ENCODE results near the gene ZNF618. TPM values are rescaled to one million over a fixed set of nuclear protein-coding genes. Genes with fewer than 3 reads are reported as not detected.

Gene ZNF618
- total RNA-seq, 1 donor from 2014 or later, result 4.7 TPM

DNA sequence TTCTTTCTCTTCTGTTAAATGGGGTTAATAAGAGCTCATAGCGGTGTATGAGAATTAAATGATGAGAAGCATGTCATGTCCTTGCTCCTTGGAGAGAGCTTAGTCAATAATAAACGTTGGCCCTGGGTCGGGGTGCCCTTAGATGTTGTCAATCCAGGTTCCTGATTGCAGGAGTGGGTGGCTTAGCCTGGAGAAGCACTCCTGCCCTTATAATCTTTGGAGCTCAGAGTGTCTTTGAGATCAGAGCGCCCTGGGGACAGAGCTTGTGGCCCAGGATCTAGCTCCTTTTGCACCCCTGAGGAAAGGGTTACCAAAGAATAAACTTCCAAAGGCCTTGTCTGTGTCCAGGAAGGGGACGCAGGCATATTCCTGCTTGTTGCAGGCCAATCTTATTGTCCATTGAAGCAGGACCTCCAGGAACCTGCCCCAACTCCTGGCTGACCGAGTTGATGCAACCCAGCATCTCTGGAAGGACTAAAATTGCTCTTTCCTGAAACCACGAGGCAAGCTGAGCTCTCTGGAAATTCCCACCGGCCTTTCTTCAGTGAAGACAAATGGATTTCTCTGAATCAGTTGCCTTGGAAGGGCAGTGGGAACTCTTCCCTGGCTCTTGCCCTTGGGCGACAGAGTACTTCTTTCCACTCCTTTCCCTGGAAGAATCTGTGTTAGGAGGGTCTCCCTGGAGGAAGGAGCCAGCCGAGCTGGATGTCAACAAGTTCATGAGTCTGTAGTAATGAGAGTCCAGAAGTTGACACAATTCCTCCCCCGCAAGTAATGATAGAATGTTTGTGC, 208.4 kb downstream of the ZNF618 start:
- Histone ChIP-seq H3K4me1 (ENCODE audit: control insufficient read depth in 3 of 3, insufficient read depth in 3 of 3, low read length in 3 of 3) (no peaks in the 10 kb centered on the region), H3K27ac (ENCODE audit: low read depth, low read length) (no peak overlapping the region), H3K4me3 (ENCODE audit: low read length in 3 of 3) (no peak overlapping the region), H3K9me3 (ENCODE audit: control insufficient read depth in 3 of 3, low read length in 3 of 3) (no peaks in the 10 kb centered on the region), H3K9ac (ENCODE audit: low read depth in 1 of 3, low read length in 3 of 3) (no peak overlapping the region), H3K27me3 (ENCODE audit: control insufficient read depth in 3 of 3, insufficient read depth in 3 of 3, low read length in 3 of 3) (peaks cover 0 to 4% (median 0%) of the 10 kb centered on the region in 3 donors), H3K36me3 (ENCODE audit: control insufficient read depth in 3 of 3, insufficient read depth in 3 of 3, low read length in 3 of 3) (no peaks in the 10 kb centered on the region)

DNA sequence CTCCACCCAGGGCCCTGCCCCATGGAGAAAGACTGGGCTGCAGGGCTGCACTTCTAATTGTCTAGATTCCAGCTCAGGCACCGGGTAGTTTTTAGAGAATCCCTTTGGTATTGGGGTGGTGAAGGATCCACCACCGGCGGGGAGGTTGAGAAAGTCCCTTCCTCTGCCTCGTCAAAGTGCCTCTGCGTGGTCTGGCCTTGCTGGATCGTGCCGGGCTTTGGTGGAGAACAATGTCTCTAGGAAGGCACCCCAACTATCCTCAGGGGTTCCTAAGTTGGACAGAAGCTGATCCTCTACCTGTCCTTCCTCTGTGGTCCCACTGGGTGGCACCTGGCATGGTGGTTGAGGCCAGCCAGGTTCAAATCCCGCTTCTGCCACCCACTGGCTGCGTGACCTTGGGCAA, 209.3 kb downstream of the ZNF618 start:
- Histone ChIP-seq H3K4me3 (ENCODE audit: low read length in 3 of 3) (no peak overlapping the region), H3K27me3 (ENCODE audit: control insufficient read depth in 3 of 3, insufficient read depth in 3 of 3, low read length in 3 of 3) (peaks cover 0 to 4% (median 0%) of the 10 kb centered on the region in 3 donors), H3K27ac (ENCODE audit: low read depth, low read length) (no peak overlapping the region), H3K4me1 (ENCODE audit: control insufficient read depth in 3 of 3, insufficient read depth in 3 of 3, low read length in 3 of 3) (no peaks in the 10 kb centered on the region), H3K36me3 (ENCODE audit: control insufficient read depth in 3 of 3, insufficient read depth in 3 of 3, low read length in 3 of 3) (no peaks in the 10 kb centered on the region), H3K9ac (ENCODE audit: low read depth in 1 of 3, low read length in 3 of 3) (no peak overlapping the region), H3K9me3 (ENCODE audit: control insufficient read depth in 3 of 3, low read length in 3 of 3) (no peaks in the 10 kb centered on the region)

DNA sequence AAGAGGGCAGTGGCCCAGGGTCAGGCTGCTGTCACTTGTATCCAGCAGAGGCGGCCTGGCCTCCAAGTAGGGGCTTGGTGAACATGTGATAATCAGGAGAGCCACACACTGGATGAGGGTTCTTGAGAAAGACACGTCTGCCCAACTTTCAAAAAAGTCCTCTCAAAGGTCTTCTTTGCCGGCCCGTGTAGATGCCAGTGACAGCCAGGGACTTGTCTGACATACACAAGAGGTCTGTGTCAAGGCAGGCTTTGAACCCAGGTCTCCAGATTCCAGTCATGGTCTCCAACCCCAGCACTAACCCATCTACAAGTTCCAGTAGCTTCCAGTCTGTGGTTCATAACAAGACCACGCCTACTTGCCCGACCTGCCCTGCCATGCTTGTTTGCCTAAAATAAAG, 209.9 kb downstream of the ZNF618 start:
- H3K36me3 ChIP-seq (ENCODE audit: control insufficient read depth in 3 of 3, insufficient read depth in 3 of 3, low read length in 3 of 3), result no peaks in the 10 kb centered on the region
- H3K4me3 ChIP-seq (ENCODE audit: low read length in 3 of 3), result no peak overlapping the region
- peaks cover 0 to 4% (median 0%) of the 10 kb centered on the region in 3 donors for H3K27me3 ChIP-seq (ENCODE audit: control insufficient read depth in 3 of 3, insufficient read depth in 3 of 3, low read length in 3 of 3)
- no peak overlapping the region for H3K9ac ChIP-seq (ENCODE audit: low read depth in 1 of 3, low read length in 3 of 3)
- no peaks in the 10 kb centered on the region for H3K9me3 ChIP-seq (ENCODE audit: control insufficient read depth in 3 of 3, low read length in 3 of 3)
- H3K4me1 ChIP-seq (ENCODE audit: control insufficient read depth in 3 of 3, insufficient read depth in 3 of 3, low read length in 3 of 3), result no peaks in the 10 kb centered on the region
- no peak overlapping the region for H3K27ac ChIP-seq (ENCODE audit: low read depth, low read length)

DNA sequence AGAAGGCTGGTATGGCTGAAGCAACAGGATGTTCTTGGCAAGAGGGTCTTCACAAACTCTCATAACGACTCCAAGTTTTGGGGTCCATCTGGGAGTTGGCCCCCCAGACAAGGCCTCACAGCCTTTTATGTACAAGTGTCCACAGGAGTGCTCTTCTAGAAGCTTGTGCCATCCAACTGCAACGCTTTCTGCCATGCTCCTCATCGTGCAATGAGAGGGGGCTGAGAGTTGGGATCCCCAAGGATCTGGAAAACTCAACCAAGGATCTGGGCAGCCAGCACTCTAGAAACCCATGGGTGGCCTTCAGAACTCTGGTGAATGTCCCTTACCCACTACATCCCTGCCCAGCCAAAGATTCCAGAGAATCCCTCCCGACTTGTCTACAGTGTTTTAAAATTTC, 210.5 kb downstream of the ZNF618 start:
- no peaks in the 10 kb centered on the region for H3K4me1 ChIP-seq (ENCODE audit: control insufficient read depth in 3 of 3, insufficient read depth in 3 of 3, low read length in 3 of 3)
- no peak overlapping the region for H3K4me3 ChIP-seq (ENCODE audit: low read length in 3 of 3)
- peaks cover 0 to 6% (median 0%) of the 10 kb centered on the region in 3 donors for H3K27me3 ChIP-seq (ENCODE audit: control insufficient read depth in 3 of 3, insufficient read depth in 3 of 3, low read length in 3 of 3)
- H3K9me3 ChIP-seq (ENCODE audit: control insufficient read depth in 3 of 3, low read length in 3 of 3), result no peaks in the 10 kb centered on the region
- no peak overlapping the region for H3K9ac ChIP-seq (ENCODE audit: low read depth in 1 of 3, low read length in 3 of 3)
- H3K36me3 ChIP-seq (ENCODE audit: control insufficient read depth in 3 of 3, insufficient read depth in 3 of 3, low read length in 3 of 3), result no peaks in the 10 kb centered on the region
- H3K27ac ChIP-seq (ENCODE audit: low read depth, low read length), result no peak overlapping the region

DNA sequence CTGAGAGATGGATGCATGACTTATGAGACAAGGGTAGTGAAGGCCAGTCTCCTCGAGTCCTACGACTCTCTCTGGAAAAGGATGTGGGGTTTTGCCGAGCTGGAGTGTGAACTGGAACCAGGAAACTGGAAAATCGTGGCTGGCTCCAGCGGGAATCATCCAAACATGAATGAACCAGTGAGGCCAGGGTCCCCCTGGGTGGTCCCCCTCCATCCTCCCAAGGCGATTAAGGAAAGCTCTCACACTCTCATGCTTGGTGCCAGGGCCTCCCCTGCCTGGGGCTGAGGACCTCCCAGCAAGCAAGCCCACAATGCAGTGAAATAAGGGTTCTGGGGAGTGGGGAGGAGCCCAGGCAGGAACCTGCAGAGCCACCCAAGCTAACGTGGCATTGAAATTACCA, 211.6 kb downstream of the ZNF618 start:
- Histone ChIP-seq H3K9me3 (ENCODE audit: control insufficient read depth in 3 of 3, low read length in 3 of 3) (no peaks in the 10 kb centered on the region), H3K4me1 (ENCODE audit: control insufficient read depth in 3 of 3, insufficient read depth in 3 of 3, low read length in 3 of 3) (no peaks in the 10 kb centered on the region), H3K27me3 (ENCODE audit: control insufficient read depth in 3 of 3, insufficient read depth in 3 of 3, low read length in 3 of 3) (peaks cover 0 to 7% (median 0%) of the 10 kb centered on the region in 3 donors), H3K4me3 (ENCODE audit: low read length in 3 of 3) (no peak overlapping the region), H3K36me3 (ENCODE audit: control insufficient read depth in 3 of 3, insufficient read depth in 3 of 3, low read length in 3 of 3) (no peaks in the 10 kb centered on the region), H3K27ac (ENCODE audit: low read depth, low read length) (no peak overlapping the region), H3K9ac (ENCODE audit: low read depth in 1 of 3, low read length in 3 of 3) (no peak overlapping the region)

DNA sequence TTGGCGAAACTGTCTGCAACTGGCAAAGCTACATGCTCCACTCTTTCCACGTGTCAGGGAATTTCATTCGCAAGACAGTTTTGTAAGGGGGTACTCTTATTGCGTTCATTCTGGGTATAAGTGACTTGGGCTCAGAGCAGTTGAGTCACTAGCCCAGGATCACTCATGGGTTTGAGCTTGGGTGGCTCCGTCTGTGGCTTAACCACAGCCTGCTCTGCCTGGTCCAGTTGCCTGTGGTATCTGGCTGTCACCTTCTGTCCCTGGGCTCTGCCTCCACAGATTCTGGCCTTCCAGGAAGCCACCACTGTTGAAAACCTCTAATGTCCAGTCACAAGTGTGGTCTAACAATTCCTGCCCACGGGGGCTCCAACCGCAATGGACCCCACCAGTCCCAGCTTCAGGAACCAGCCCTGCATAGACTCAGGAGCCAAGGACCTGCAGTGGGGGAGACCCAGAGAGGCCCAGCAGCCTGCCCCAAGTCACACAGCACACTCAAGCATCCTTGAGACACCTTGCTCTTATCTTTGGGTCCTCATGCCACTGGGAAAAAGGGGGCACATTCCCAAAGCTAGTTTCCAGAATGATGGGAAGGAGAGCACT, 212.6 kb downstream of the ZNF618 start:
- Histone ChIP-seq H3K36me3 (ENCODE audit: control insufficient read depth in 3 of 3, insufficient read depth in 3 of 3, low read length in 3 of 3) (no peaks in the 10 kb centered on the region), H3K27me3 (ENCODE audit: control insufficient read depth in 3 of 3, insufficient read depth in 3 of 3, low read length in 3 of 3) (peaks cover 0 to 7% (median 0%) of the 10 kb centered on the region in 3 donors), H3K9me3 (ENCODE audit: control insufficient read depth in 3 of 3, low read length in 3 of 3) (no peaks in the 10 kb centered on the region), H3K9ac (ENCODE audit: low read depth in 1 of 3, low read length in 3 of 3) (no peak overlapping the region), H3K4me3 (ENCODE audit: low read length in 3 of 3) (no peak overlapping the region), H3K27ac (ENCODE audit: low read depth, low read length) (no peak overlapping the region), H3K4me1 (ENCODE audit: control insufficient read depth in 3 of 3, insufficient read depth in 3 of 3, low read length in 3 of 3) (no peaks in the 10 kb centered on the region)

DNA sequence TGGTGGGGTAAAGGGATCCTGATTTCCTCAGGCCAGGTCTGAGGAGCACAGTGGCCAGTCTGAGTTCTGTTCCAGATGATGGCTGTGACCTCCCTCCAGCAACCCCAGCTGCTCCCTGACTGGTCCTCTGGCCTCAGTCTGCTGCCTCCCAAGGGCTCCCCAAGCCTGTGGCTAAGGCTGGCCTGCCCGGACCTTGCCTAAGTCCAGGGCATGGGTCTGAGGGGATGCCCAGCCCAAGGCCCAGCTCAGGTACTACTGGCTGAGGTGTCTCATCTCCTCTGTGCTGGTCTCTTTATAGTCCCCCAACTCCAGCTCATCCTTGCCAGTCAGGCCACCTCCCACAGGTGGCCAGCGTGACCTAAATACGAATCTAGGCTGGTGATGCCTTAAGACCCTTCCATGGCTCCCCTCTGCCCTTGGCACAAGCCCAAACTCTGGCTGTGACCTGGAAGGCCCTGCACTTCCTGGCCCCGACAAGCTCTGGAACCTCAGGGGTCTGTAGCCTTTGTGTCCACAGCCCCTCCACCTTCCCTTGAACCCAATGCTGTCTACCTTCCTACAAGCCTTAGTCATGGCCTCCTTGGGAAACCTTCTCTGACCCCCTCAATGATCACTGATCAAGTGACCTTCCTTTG, 213.2 kb downstream of the ZNF618 start:
- no peak overlapping the region for H3K9ac ChIP-seq (ENCODE audit: low read depth in 1 of 3, low read length in 3 of 3)
- H3K4me3 ChIP-seq (ENCODE audit: low read length in 3 of 3), result no peak overlapping the region
- no peaks in the 10 kb centered on the region for H3K9me3 ChIP-seq (ENCODE audit: control insufficient read depth in 3 of 3, low read length in 3 of 3)
- no peaks in the 10 kb centered on the region for H3K4me1 ChIP-seq (ENCODE audit: control insufficient read depth in 3 of 3, insufficient read depth in 3 of 3, low read length in 3 of 3)
- peaks cover 0 to 7% (median 0%) of the 10 kb centered on the region in 3 donors for H3K27me3 ChIP-seq (ENCODE audit: control insufficient read depth in 3 of 3, insufficient read depth in 3 of 3, low read length in 3 of 3)
- no peak overlapping the region for H3K27ac ChIP-seq (ENCODE audit: low read depth, low read length)
- H3K36me3 ChIP-seq (ENCODE audit: control insufficient read depth in 3 of 3, insufficient read depth in 3 of 3, low read length in 3 of 3), result no peaks in the 10 kb centered on the region

DNA sequence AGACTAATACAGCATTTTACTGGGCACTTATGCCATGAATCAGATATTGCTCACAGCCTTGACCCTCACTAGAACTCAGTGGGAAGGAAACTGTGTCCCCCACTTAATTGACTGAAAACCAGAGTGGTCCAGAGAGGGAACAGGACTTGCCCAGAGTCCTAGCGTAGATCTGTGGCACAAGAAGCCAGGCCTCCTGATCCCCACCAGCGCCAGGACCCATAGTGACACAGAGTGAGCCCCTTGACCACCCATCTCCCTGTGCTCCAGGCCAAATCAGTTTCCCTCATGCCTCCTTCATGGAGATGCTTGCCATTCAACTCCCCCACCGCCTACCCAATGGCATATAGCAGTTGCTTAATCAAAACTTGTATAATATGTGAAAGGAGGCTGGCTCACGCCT, 214.7 kb downstream of the ZNF618 start:
- Histone ChIP-seq H3K27me3 (ENCODE audit: control insufficient read depth in 3 of 3, insufficient read depth in 3 of 3, low read length in 3 of 3) (peaks cover 0 to 7% (median under 1%) of the 10 kb centered on the region in 3 donors), H3K9ac (ENCODE audit: low read depth in 1 of 3, low read length in 3 of 3) (no peak overlapping the region), H3K27ac (ENCODE audit: low read depth, low read length) (no peak overlapping the region), H3K4me1 (ENCODE audit: control insufficient read depth in 3 of 3, insufficient read depth in 3 of 3, low read length in 3 of 3) (no peaks in the 10 kb centered on the region), H3K4me3 (ENCODE audit: low read length in 3 of 3) (no peak overlapping the region), H3K9me3 (ENCODE audit: control insufficient read depth in 3 of 3, low read length in 3 of 3) (no peaks in the 10 kb centered on the region), H3K36me3 (ENCODE audit: control insufficient read depth in 3 of 3, insufficient read depth in 3 of 3, low read length in 3 of 3) (no peaks in the 10 kb centered on the region)

DNA sequence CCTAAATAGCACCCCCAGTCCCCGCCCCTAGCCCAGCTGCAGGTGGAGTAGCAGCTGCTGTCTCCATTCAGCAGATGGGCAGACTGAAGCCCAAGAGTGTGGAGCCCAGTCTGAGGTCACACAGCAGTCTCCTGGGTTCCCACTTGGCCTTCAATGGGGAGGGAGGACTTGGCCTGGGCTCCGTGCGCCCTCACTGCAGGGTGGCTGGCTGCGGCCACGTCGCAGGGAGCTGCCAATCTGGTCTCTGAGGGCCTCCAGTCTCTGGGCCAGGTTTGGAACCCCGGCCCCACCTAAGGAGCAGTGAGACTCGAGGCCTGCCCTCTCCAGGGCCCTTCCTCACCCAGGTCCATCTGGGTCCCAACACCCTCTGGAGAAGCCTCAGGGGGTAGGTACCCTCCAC, 215.6 kb downstream of the ZNF618 start:
- H3K4me1 ChIP-seq (ENCODE audit: control insufficient read depth in 3 of 3, insufficient read depth in 3 of 3, low read length in 3 of 3), result no peaks in the 10 kb centered on the region
- H3K4me3 ChIP-seq (ENCODE audit: low read length in 3 of 3), result no peak overlapping the region
- no peak overlapping the region for H3K27ac ChIP-seq (ENCODE audit: low read depth, low read length)
- peaks cover 0 to 15% (median 8%) of the 10 kb centered on the region in 3 donors for H3K27me3 ChIP-seq (ENCODE audit: control insufficient read depth in 3 of 3, insufficient read depth in 3 of 3, low read length in 3 of 3)
- H3K9me3 ChIP-seq (ENCODE audit: control insufficient read depth in 3 of 3, low read length in 3 of 3), result no peaks in the 10 kb centered on the region
- no peaks in the 10 kb centered on the region for H3K36me3 ChIP-seq (ENCODE audit: control insufficient read depth in 3 of 3, insufficient read depth in 3 of 3, low read length in 3 of 3)
- H3K9ac ChIP-seq (ENCODE audit: low read depth in 1 of 3, low read length in 3 of 3), result no peak overlapping the region

DNA sequence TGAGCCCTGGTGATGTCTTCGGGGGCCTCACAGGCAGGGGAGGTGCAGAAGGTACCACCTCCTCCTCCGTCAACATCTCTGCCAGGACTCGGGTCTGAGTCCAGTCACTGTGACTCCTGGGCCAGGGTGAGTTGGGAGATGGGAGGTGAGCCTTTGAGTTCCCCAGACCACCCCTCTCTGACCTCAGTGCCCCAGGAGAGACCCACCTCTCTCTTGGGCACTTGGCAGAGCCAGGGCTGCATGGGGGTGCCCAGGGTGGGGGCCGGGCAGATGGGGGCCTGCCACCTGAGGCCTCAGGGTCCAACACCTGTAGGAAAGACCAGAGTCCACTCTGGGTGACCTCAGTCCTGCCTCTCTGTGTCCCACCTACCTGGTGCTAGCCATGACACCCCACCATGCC, 216.2 kb downstream of the ZNF618 start:
- Histone ChIP-seq H3K4me3 (ENCODE audit: low read length in 3 of 3) (no peak overlapping the region), H3K4me1 (ENCODE audit: control insufficient read depth in 3 of 3, insufficient read depth in 3 of 3, low read length in 3 of 3) (no peaks in the 10 kb centered on the region), H3K27me3 (ENCODE audit: control insufficient read depth in 3 of 3, insufficient read depth in 3 of 3, low read length in 3 of 3) (peaks cover 1 to 19% (median 14%) of the 10 kb centered on the region in 3 donors), H3K9me3 (ENCODE audit: control insufficient read depth in 3 of 3, low read length in 3 of 3) (no peaks in the 10 kb centered on the region), H3K27ac (ENCODE audit: low read depth, low read length) (no peak overlapping the region), H3K36me3 (ENCODE audit: control insufficient read depth in 3 of 3, insufficient read depth in 3 of 3, low read length in 3 of 3) (no peaks in the 10 kb centered on the region), H3K9ac (ENCODE audit: low read depth in 1 of 3, low read length in 3 of 3) (no peak overlapping the region)

Measured in skeletal muscle tissue (tissue), 4 donors.